GM12891 (cell line): ENCODE measurements around the gene HINFP.

Source experiments
- PAX5 ChIP-seq: IDR thresholded peaks from 2 replicates; pipeline ENCODE4 v1.6.1; 2011; ENCODE audit warnings: low read length, moderate library complexity, mild to moderate bottlenecking; ENCODE audit not compliant: insufficient read depth, severe bottlenecking
- POLR2A ChIP-seq: IDR thresholded peaks from 2 replicates; pipeline ENCODE4 v1.6.1; 2011; ENCODE audit warnings: low read depth, low read length, control low read depth
- POLR2AphosphoS5 ChIP-seq: IDR thresholded peaks from 2 replicates; pipeline ENCODE4 v1.6.1; 2011; ENCODE audit warnings: low read depth, low read length, control low read depth
- POU2F2 ChIP-seq: IDR thresholded peaks from 2 replicates; pipeline ENCODE4 v1.6.1; 2011; ENCODE audit warnings: low read depth, mild to moderate bottlenecking, control low read depth, low read length, moderate library complexity
- SPI1 ChIP-seq: IDR thresholded peaks from 2 replicates; pipeline ENCODE4 v1.6.1; 2011; ENCODE audit warnings: low read depth, low read length, control low read depth
- TAF1 ChIP-seq: IDR thresholded peaks from 2 replicates; pipeline ENCODE4 v1.6.1; 2011; ENCODE audit warnings: low read depth, low read length, control low read depth

DNA sequence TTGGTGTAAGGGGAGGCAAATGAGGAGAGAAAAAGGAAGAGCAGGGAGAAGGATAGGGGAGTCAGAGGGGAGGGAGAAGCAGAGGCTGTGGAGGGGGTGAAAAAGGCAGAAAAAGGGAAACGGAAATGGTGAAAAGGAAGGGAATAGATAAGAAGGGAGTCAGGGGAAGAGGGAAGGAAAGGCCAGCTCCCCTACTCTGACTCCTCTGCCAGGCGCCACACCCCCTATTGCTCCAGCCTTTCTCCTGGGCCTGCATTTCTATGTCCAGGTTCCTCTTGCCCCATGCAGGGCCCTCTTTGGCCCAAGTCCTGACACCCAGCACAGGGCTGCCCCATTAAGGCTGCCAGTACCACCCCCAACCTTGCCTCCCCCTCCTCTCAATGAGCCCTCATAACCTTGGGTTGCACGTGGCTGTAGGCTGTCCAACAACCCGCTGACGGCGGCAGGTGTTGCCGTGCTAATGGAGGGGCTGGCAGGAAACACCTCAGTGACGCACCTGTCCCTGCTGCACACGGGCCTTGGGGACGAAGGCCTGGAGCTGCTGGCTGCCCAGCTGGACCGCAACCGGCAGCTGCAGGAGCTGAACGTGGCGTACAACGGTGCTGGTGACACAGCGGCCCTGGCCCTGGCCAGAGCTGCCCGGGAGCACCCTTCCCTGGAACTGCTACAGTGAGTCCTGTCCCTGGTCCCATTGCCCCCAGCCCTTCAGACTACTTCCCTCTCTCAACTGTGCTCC is 60.5 kb downstream of the HINFP start:
- TF ChIP-seq TAF1 (no peak), POLR2A (no peak), SPI1 (no peak), POLR2AphosphoS5 (no peak), PAX5 (no peak), POU2F2 (no peak)
